Measurements from ENCODE around the gene CCDC178. TPM values are rescaled to one million over a fixed set of nuclear protein-coding genes. Genes with fewer than 3 reads are reported as not detected.

CCDC178 gene
- total RNA-seq, 2 donors from 2014 or later: 0.22 to 0.29 TPM

GRCh38 chr18:33467531-33467930 lies 27.0 kb upstream of the CCDC178 start:
- no peak overlapping the region for H3K27ac Mint-ChIP-seq
- H3K27me3 Mint-ChIP-seq (ENCODE audit: insufficient read depth): no peaks in the 10 kb centered on the region
- H3K36me3 Mint-ChIP-seq (ENCODE audit: low read depth): no peaks in the 10 kb centered on the region
- 85% methylated on average over 1 of the region's 1 CpG; no CpG with 5 or more reads in 1 of the 2 experiments for WGBS, 2 experiments (ENCODE audit: insufficient coverage in 1 of 2, insufficient read length in 1 of 2)
- H3K4me1 ChIP-seq (ENCODE audit: control insufficient read depth, insufficient read depth, low read length): no peaks in the 10 kb centered on the region
- H3K27ac ChIP-seq (ENCODE audit: low read depth, low read length): no peak overlapping the region
- H3K9me3 ChIP-seq (ENCODE audit: control insufficient read depth, low read length): no peaks in the 10 kb centered on the region
- H3K9ac ChIP-seq (ENCODE audit: extremely low read depth, low read length, poor library complexity, severe bottlenecking): no peak overlapping the region
- H3K4me1 Mint-ChIP-seq: no peaks in the 10 kb centered on the region
- H3K27me3 ChIP-seq (ENCODE audit: control insufficient read depth, insufficient read depth, low read length, poor library complexity, severe bottlenecking): no peaks in the 10 kb centered on the region
- TF ChIP-seq, protein P1, sequence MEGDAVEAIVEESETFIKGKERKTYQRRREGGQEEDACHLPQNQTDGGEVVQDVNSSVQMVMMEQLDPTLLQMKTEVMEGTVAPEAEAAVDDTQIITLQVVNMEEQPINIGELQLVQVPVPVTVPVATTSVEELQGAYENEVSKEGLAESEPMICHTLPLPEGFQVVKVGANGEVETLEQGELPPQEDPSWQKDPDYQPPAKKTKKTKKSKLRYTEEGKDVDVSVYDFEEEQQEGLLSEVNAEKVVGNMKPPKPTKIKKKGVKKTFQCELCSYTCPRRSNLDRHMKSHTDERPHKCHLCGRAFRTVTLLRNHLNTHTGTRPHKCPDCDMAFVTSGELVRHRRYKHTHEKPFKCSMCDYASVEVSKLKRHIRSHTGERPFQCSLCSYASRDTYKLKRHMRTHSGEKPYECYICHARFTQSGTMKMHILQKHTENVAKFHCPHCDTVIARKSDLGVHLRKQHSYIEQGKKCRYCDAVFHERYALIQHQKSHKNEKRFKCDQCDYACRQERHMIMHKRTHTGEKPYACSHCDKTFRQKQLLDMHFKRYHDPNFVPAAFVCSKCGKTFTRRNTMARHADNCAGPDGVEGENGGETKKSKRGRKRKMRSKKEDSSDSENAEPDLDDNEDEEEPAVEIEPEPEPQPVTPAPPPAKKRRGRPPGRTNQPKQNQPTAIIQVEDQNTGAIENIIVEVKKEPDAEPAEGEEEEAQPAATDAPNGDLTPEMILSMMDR (conservative IDR thresholded peaks at IDR 0.05): no peak
- no peak overlapping the region for H3K4me3 ChIP-seq (ENCODE audit: low read length)
- H3K36me3 ChIP-seq (ENCODE audit: control insufficient read depth, insufficient read depth, low read length): no peaks in the 10 kb centered on the region
- no peaks in the 10 kb centered on the region for H3K9me3 Mint-ChIP-seq
- no peak overlapping the region for H3K4me3 Mint-ChIP-seq
- DNase-seq: no peak

DNA sequence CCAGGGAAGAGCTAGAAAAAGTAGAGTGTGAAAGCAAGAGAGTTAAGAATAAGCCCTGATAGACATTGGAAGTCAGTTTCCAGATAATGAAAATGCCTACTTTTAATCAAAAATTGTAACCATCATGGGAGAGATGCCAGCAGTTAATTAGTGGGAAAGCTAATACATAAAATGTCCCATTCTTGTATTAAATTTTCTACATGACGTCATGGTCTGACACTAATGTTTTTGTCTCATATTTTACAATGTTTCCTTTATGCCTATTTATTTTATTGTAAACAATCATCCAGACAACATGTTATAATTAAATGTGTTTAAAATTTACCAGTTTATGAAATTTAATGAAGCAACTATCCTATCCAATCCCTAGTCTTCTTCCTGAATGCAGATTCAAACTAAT lies 26.3 kb upstream of the CCDC178 start:
- Histone ChIP-seq H3K36me3 (ENCODE audit: control insufficient read depth, insufficient read depth, low read length) (no peaks in the 10 kb centered on the region), H3K4me3 (ENCODE audit: low read length) (no peak overlapping the region), H3K4me1 (ENCODE audit: control insufficient read depth, insufficient read depth, low read length) (no peaks in the 10 kb centered on the region), H3K9me3 (ENCODE audit: control insufficient read depth, low read length) (no peaks in the 10 kb centered on the region), H3K27ac (ENCODE audit: low read depth, low read length) (no peak overlapping the region), H3K9ac (ENCODE audit: extremely low read depth, low read length, poor library complexity, severe bottlenecking) (no peak overlapping the region), H3K27me3 (ENCODE audit: control insufficient read depth, insufficient read depth, low read length, poor library complexity, severe bottlenecking) (no peaks in the 10 kb centered on the region)
- TF ChIP-seq, protein P1 (conservative IDR thresholded peaks at IDR 0.05): no peak
- DNase-seq: no peak
- no peak overlapping the region for H3K27ac Mint-ChIP-seq
- no CpG with 5 or more reads among the region's 1 CpG for WGBS, 2 experiments (ENCODE audit: insufficient coverage in 1 of 2, insufficient read length in 1 of 2)
- H3K4me3 Mint-ChIP-seq: no peak overlapping the region
- no peaks in the 10 kb centered on the region for H3K36me3 Mint-ChIP-seq (ENCODE audit: low read depth)
- H3K9me3 Mint-ChIP-seq: no peaks in the 10 kb centered on the region
- no peaks in the 10 kb centered on the region for H3K27me3 Mint-ChIP-seq (ENCODE audit: insufficient read depth)
- no peaks in the 10 kb centered on the region for H3K4me1 Mint-ChIP-seq

- Histone ChIP-seq H3K4me3 (ENCODE audit: low read length) (no peak overlapping the region), H3K9ac (ENCODE audit: extremely low read depth, low read length, poor library complexity, severe bottlenecking) (no peak overlapping the region), H3K9me3 (ENCODE audit: control insufficient read depth, low read length) (no peaks in the 10 kb centered on the region), H3K36me3 (ENCODE audit: control insufficient read depth, insufficient read depth, low read length) (no peaks in the 10 kb centered on the region), H3K27ac (ENCODE audit: low read depth, low read length) (no peak overlapping the region), H3K27me3 (ENCODE audit: control insufficient read depth, insufficient read depth, low read length, poor library complexity, severe bottlenecking) (no peaks in the 10 kb centered on the region), H3K4me1 (ENCODE audit: control insufficient read depth, insufficient read depth, low read length) (no peaks in the 10 kb centered on the region)
- no peak for DNase-seq
- WGBS, 2 experiments (ENCODE audit: insufficient coverage in 1 of 2, insufficient read length in 1 of 2): 100% methylated on average over 1 of the region's 1 CpG
- Mint-ChIP-seq H3K4me1 (no peaks in the 10 kb centered on the region), H3K9me3 (no peaks in the 10 kb centered on the region), H3K27ac (no peak overlapping the region), H3K27me3 (ENCODE audit: insufficient read depth) (no peaks in the 10 kb centered on the region), H3K36me3 (ENCODE audit: low read depth) (no peaks in the 10 kb centered on the region), H3K4me3 (no peak overlapping the region)
- TF ChIP-seq, protein P1 (conservative IDR thresholded peaks at IDR 0.05): no peak
These were observed 20.2 kb upstream of the CCDC178 start for GRCh38 chr18:33460681-33461080.

Data from endodermal cell (in vitro differentiated cells).